Measurements from ENCODE around the gene PTPN7. TPM values are rescaled to one million over a fixed set of nuclear protein-coding genes. Genes with fewer than 3 reads are reported as not detected.

Gene PTPN7
- total and polyA plus RNA-seq, 2 of the 13 experiments (the other 11 are each of a cell fraction or from before 2014, with no cell fraction given), result not detected

GRCh38 chr1:202189918-202190715 is 29.7 kb upstream of the PTPN7 start (continued):
- no peak for TF ChIP-seq MAZ (IDR thresholded peaks at IDR 0.05; ENCODE audit: borderline replicate concordance, low read depth, low read length)
- TF ChIP-seq MAZ (CRISPR knock-in tag; IDR thresholded peaks at IDR 0.05; ENCODE audit: low read depth), result no peak
- no peak for TF ChIP-seq ZNF251 (CRISPR knock-in tag; IDR thresholded peaks at IDR 0.05)
- TF ChIP-seq EED (CRISPR knock-in tag; IDR thresholded peaks at IDR 0.05), result no peak
- 0 out of 2 replicates have a peak, but pooled peaks have one; percentile 35 for TF ChIP-seq CHD4 (IDR thresholded peaks at IDR 0.05; ENCODE audit: borderline replicate concordance, low read length)
- no peak for TF ChIP-seq ZNF772 (CRISPR knock-in tag; IDR thresholded peaks at IDR 0.05)
- no peak for TF ChIP-seq KAT7 (CRISPR knock-in tag; IDR thresholded peaks at IDR 0.05; ENCODE audit: borderline replicate concordance)
- peak; percentile 68 for TF ChIP-seq MYC (CRISPR knock-in tag; IDR thresholded peaks at IDR 0.05; ENCODE audit: borderline replicate concordance)
- TF ChIP-seq JUND (CRISPR knock-in tag; IDR thresholded peaks at IDR 0.05), result 0 out of 2 replicates have a peak, but pooled peaks have one; percentile 16
- peak; percentile 67 for TF ChIP-seq ZNF687 (CRISPR knock-in tag; IDR thresholded peaks at IDR 0.05)
- no peak for TF ChIP-seq ELF1 (CRISPR knock-in tag; IDR thresholded peaks at IDR 0.05)
- TF ChIP-seq, protein P1, sequence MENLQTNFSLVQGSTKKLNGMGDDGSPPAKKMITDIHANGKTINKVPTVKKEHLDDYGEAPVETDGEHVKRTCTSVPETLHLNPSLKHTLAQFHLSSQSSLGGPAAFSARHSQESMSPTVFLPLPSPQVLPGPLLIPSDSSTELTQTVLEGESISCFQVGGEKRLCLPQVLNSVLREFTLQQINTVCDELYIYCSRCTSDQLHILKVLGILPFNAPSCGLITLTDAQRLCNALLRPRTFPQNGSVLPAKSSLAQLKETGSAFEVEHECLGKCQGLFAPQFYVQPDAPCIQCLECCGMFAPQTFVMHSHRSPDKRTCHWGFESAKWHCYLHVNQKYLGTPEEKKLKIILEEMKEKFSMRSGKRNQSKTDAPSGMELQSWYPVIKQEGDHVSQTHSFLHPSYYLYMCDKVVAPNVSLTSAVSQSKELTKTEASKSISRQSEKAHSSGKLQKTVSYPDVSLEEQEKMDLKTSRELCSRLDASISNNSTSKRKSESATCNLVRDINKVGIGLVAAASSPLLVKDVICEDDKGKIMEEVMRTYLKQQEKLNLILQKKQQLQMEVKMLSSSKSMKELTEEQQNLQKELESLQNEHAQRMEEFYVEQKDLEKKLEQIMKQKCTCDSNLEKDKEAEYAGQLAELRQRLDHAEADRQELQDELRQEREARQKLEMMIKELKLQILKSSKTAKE (CRISPR knock-in tag; IDR thresholded peaks at IDR 0.05; ENCODE audit: borderline replicate concordance), result 0 out of 2 replicates have a peak, but pooled peaks have one; percentile 13
- no peak for TF ChIP-seq ZNF207 (IDR thresholded peaks at IDR 0.05; ENCODE audit: borderline replicate concordance)
- no peak for TF ChIP-seq SAFB2 (CRISPR knock-in tag; IDR thresholded peaks at IDR 0.05; ENCODE audit: borderline replicate concordance, low read depth)
- peak; percentile 20; the same call in 1 of the 2 replicates for TF ChIP-seq ZNF292 (CRISPR knock-in tag; IDR thresholded peaks at IDR 0.05; ENCODE audit: borderline replicate concordance, low read depth)
- TF ChIP-seq NR1H2 (CRISPR knock-in tag; IDR thresholded peaks at IDR 0.05; ENCODE audit: borderline replicate concordance, low read depth), result no peak
